Measurements from ENCODE around the gene HSPA1B. TPM values are rescaled to one million over a fixed set of nuclear protein-coding genes. Genes with fewer than 3 reads are reported as not detected.
"Not testable (repeated sequence)": the region's sequence is repeated elsewhere in the genome, so short reads cannot be mapped to it uniquely, and the experiment has no call there.

HSPA1B gene
- total RNA-seq, 1 donor from 2014 or later: 613 TPM

DNA sequence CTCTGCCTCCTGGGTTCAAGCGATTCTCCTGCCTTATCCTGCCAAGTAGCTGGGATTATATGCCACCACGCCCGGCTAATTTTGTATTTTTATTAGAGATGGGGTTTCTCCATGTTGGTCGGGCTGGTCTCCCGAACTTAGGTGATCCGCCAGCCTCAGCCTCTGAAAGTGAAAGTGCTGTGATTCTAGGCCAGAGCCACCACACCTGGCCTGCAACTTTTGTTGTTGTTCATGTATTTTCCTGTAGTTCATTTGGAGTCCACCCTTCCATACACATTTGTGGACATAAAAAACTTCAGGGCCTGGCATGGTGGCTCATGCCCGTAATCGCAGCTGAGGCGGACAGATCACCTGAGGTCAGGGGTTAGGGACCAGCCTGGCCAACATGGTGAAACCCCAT is 14.5 kb downstream of the HSPA1B start:
- no peak for DNase-seq (ENCODE audit: low spot score in 2 of 2)
- intact Hi-C loops (cut with DNase I): no loop called here
- Histone ChIP-seq H3K4me1 (peaks cover 1 to 4% of the 10 kb centered on the region in 2 donors), H3K27me3 (no peaks in the 10 kb centered on the region), H3K27ac (no peak overlapping the region), H3K4me3 (no peak overlapping the region), H3K36me3 (peaks cover 30 to 44% of the 10 kb centered on the region in 2 donors), H3K9me3 (no peaks in the 10 kb centered on the region)
- TF ChIP-seq, protein P1, sequence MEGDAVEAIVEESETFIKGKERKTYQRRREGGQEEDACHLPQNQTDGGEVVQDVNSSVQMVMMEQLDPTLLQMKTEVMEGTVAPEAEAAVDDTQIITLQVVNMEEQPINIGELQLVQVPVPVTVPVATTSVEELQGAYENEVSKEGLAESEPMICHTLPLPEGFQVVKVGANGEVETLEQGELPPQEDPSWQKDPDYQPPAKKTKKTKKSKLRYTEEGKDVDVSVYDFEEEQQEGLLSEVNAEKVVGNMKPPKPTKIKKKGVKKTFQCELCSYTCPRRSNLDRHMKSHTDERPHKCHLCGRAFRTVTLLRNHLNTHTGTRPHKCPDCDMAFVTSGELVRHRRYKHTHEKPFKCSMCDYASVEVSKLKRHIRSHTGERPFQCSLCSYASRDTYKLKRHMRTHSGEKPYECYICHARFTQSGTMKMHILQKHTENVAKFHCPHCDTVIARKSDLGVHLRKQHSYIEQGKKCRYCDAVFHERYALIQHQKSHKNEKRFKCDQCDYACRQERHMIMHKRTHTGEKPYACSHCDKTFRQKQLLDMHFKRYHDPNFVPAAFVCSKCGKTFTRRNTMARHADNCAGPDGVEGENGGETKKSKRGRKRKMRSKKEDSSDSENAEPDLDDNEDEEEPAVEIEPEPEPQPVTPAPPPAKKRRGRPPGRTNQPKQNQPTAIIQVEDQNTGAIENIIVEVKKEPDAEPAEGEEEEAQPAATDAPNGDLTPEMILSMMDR (IDR thresholded peaks at IDR 0.05): no peak

DNA sequence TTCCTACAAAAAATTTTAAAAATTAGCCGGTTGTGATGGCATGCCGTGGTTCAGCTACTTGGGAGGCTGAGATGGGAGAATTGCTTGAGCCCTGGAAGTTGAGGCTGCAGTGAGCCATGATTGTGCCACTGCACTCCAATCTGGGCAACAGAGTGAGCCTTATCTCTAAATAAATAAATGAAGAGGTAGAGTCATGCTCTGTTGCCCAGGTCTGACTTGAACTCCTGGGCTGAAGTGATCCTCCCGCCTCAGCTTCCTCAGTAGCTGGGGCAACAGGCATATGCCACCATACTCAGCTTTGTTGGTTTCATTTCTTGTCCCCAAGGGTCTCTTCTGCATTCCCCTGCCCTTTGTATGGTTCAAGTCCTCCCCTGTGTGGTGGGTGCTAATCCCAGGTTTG is 17.0 kb downstream of the HSPA1B start:
- TF ChIP-seq, protein P1 (IDR thresholded peaks at IDR 0.05): no peak
- H3K27ac ChIP-seq: no peak overlapping the region
- no peak for DNase-seq (ENCODE audit: low spot score in 2 of 2)
- H3K9me3 ChIP-seq: no peaks in the 10 kb centered on the region
- intact Hi-C loops (cut with DNase I): no loop called here
- no peak overlapping the region for H3K4me3 ChIP-seq
- no peaks in the 10 kb centered on the region for H3K4me1 ChIP-seq
- peaks cover 6 to 20% of the 10 kb centered on the region in 2 donors for H3K36me3 ChIP-seq
- H3K27me3 ChIP-seq: no peaks in the 10 kb centered on the region

DNA sequence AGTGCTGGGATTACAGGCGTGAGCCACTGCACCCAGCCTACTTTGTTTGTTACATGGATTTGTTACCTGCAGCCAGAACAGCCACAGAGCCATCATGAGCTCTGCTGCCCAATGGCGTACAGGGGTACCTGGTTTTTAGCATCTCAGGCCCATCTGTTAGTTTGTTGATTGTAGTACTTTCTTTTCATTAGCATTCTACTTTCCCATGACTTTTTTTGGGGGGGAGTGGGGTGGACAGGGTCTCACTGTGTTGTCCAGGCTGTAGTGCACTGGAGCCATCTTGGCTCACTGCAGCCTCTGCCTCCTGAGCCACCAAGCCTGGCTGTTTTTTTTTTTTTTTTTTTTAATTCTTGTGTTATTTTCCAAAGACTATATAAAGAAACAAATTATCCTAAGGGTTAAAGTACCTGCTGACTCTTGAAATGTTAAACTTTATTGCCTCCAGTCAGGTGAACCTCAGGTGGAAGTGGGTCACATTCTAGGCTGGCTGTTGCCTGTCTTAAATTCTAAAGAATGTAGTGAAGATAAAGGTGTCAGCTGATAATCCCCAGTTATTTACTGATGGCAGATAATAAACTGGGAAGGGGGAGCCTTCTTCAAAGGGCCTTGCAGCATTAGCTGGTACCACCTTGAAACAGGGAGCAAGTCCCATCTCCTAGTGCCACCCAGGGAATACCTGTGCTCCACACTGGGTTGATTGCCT is 19.9 kb downstream of the HSPA1B start:
- Histone ChIP-seq H3K36me3 (no peaks in the 10 kb centered on the region), H3K4me1 (no peaks in the 10 kb centered on the region), H3K27ac (no peak overlapping the region), H3K9me3 (no peaks in the 10 kb centered on the region), H3K27me3 (no peaks in the 10 kb centered on the region), H3K4me3 (no peak overlapping the region)
- DNase-seq (ENCODE audit: low spot score in 2 of 2): no peak
- intact Hi-C loops (cut with DNase I): no loop called here
- TF ChIP-seq, protein P1 (IDR thresholded peaks at IDR 0.05): no peak

DNA sequence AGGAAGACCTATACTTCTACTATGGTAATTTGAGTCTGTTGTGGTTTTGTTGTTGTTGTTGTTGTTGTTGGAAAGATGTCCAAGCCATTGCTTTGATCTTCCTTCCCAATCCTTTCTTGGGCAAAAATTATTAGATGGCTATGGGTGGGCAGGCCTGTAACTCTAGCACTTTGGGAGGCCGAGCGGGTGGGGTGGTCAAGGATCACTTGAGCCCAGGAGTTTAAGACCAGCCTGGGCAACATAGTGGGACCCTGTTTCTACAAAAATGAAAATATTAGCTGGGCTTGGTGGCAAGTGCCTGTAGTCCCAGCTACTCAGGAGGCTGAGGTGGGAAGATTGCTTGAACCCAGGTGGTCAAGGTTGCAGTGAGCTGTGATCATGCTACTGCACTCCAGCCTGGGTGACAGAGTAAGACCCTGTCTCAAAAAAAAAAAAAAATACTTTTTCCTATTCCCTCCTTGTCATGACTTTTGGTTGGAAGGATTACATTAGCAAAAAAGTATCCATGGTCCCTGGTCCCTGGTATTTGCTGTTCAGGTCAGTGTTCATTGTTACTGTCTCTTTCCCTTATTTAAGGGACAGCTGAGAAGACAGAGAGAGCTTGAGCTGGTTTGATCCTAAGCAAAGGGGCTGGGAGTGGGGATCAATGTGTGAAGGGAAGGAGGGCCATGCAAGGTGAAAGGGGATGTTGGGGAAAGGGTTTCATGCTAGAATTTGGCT is 23.4 kb downstream of the HSPA1B start:
- intact Hi-C loops (cut with DNase I): no loop called here
- Histone ChIP-seq H3K27ac (no peak overlapping the region), H3K4me3 (no peak overlapping the region), H3K4me1 (no peaks in the 10 kb centered on the region), H3K27me3 (no peaks in the 10 kb centered on the region), H3K36me3 (no peaks in the 10 kb centered on the region), H3K9me3 (no peaks in the 10 kb centered on the region)
- no peak for DNase-seq (ENCODE audit: low spot score in 2 of 2)
- TF ChIP-seq, protein P1 (IDR thresholded peaks at IDR 0.05): no peak

DNA sequence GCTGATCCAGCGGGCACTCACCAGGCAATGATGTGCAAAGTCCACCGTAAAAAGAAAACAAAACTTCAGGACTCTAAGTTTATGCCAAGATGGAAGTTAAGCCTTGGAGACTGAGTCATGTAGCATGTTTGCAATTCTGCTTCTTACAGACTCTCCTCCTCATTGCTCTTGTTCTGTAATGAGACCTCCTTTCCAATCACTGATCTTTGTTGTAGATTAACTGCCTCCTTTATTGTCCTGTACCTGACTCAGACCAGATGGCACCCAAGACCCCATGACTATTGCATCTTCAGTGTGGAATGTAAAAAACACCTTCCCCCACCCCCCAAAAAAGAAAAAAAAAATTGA is 23.9 kb downstream of the HSPA1B start:
- DNase-seq (ENCODE audit: low spot score in 2 of 2): no peak
- Histone ChIP-seq H3K27ac (no peak overlapping the region), H3K36me3 (no peaks in the 10 kb centered on the region), H3K4me1 (no peaks in the 10 kb centered on the region), H3K4me3 (no peak overlapping the region), H3K9me3 (no peaks in the 10 kb centered on the region), H3K27me3 (no peaks in the 10 kb centered on the region)
- TF ChIP-seq, protein P1 (IDR thresholded peaks at IDR 0.05): no peak
- intact Hi-C loops (cut with DNase I): no loop called here

DNA sequence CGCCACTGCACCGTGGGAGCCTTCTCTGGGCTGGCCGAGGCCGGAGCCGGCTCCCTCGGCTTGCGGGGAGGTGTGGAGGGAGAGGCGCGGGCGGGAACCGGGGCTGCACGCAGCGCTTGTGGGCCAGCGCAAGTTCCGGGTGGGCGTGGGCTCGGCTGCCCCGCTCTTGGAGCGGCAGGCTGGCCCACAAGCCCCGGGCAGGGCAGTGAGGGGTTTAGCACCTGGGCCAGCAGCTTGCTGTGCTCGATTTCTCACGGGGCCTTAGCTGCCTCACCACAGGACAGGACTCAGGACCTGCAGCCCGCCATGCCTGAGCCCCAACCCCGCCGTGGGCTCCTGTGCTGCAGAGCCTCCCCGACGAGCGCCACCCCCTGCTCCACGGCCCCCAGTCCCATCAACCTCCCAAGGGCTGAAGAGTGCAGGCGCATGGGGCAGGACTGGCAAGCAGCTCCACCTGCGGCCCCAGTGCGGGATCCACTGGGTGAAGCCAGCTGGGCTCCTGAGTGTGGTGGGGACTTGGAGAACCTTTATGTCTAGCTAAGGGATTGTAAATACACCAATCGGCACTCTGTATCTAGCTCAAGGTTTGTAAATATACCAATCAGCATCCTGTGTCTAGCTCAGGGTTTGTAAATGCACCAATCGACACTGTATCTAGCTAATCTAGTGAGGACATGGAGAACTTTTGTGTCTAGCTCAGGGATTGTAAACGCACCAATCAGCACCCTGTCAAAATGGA is 24.6 kb downstream of the HSPA1B start:
- H3K27ac ChIP-seq; DNase-seq (ENCODE audit: low spot score in 2 of 2); H3K4me1 ChIP-seq; intact Hi-C loops (cut with DNase I); H3K36me3 ChIP-seq; H3K9me3 ChIP-seq; H3K4me3 ChIP-seq; H3K27me3 ChIP-seq: not testable (repeated sequence)

DNA sequence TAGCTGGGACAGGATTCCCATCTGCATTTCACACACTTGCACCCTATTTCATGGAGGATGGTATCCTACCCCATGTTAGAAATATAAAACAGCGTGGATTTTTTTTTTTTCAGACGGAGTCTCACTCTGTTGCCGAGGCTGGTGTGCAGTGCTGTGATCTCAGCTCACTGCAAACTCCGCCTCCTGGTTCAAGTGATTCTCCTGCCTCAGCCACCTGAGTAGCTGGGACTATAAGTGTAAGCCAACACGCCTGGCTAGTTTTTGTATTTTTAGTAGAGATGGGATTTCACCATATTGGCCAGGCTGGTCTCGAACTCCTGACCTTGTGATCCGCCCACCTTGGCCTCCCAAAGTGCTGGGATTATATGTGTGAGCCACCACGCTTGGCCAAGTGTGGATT is 30.2 kb downstream of the HSPA1B start:
- H3K36me3 ChIP-seq: peaks cover 14 to 37% of the 10 kb centered on the region in 2 donors
- H3K4me1 ChIP-seq; H3K4me3 ChIP-seq; intact Hi-C loops (cut with DNase I); H3K27ac ChIP-seq; DNase-seq (ENCODE audit: low spot score in 2 of 2); H3K27me3 ChIP-seq; H3K9me3 ChIP-seq: not testable (repeated sequence)
